ENCODE results near the gene PHF3.

PHF3 gene

GRCh38 chr6:63611560-63611959, 24.0 kb upstream of the PHF3 start:
- Histone ChIP-seq H3K9me3 (ENCODE audit: control insufficient read depth, low read length) (no peaks in the 10 kb centered on the region), H3K27ac (ENCODE audit: insufficient read depth, low read depth, low read length, poor library complexity, severe bottlenecking) (no peak overlapping the region), H3K4me3 (ENCODE audit: insufficient read depth, low read depth, low read length) (no peak overlapping the region), H3K4me1 (ENCODE audit: control insufficient read depth, insufficient read depth, low read length) (no peaks in the 10 kb centered on the region), H3K27me3 (ENCODE audit: control insufficient read depth, insufficient read depth, low read length, poor library complexity, severe bottlenecking) (no peaks in the 10 kb centered on the region), H3K36me3 (ENCODE audit: control insufficient read depth, insufficient read depth, low read length) (no peaks in the 10 kb centered on the region)
- no CpG with 5 or more reads among the region's 1 CpG for WGBS, 2 experiments

- no peak overlapping the region for H3K27ac ChIP-seq (ENCODE audit: insufficient read depth, low read depth, low read length, poor library complexity, severe bottlenecking)
- H3K36me3 ChIP-seq (ENCODE audit: control insufficient read depth, insufficient read depth, low read length) = no peaks in the 10 kb centered on the region
- WGBS, 2 experiments = 94 to 95% methylated on average over 1 of the region's 1 CpG
- H3K27me3 ChIP-seq (ENCODE audit: control insufficient read depth, insufficient read depth, low read length, poor library complexity, severe bottlenecking) = no peaks in the 10 kb centered on the region
- H3K9me3 ChIP-seq (ENCODE audit: control insufficient read depth, low read length) = no peaks in the 10 kb centered on the region
- no peaks in the 10 kb centered on the region for H3K4me1 ChIP-seq (ENCODE audit: control insufficient read depth, insufficient read depth, low read length)
- no peak overlapping the region for H3K4me3 ChIP-seq (ENCODE audit: insufficient read depth, low read depth, low read length)
These were observed 20.0 kb upstream of the PHF3 start for GRCh38 chr6:63615590-63615989.

- 83 to 93% methylated on average over 2 of the region's 2 CpGs for WGBS, 2 experiments
These were observed 11.5 kb upstream of the PHF3 start for GRCh38 chr6:63624091-63624490.

GRCh38 chr6:63630466-63630865, 5.1 kb upstream of the PHF3 start:
- Histone ChIP-seq H3K4me3 (ENCODE audit: insufficient read depth, low read depth, low read length) (no peak overlapping the region), H3K27me3 (ENCODE audit: control insufficient read depth, insufficient read depth, low read length, poor library complexity, severe bottlenecking) (peaks cover 55% of the 10 kb centered on the region), H3K27ac (ENCODE audit: insufficient read depth, low read depth, low read length, poor library complexity, severe bottlenecking) (no peak overlapping the region), H3K9me3 (ENCODE audit: control insufficient read depth, low read length) (no peaks in the 10 kb centered on the region), H3K36me3 (ENCODE audit: control insufficient read depth, insufficient read depth, low read length) (no peaks in the 10 kb centered on the region), H3K4me1 (ENCODE audit: control insufficient read depth, insufficient read depth, low read length) (peaks cover 10% of the 10 kb centered on the region)
- 73 to 88% methylated on average over 1 of the region's 1 CpG for WGBS, 2 experiments

More at GRCh38 chr6:63624091-63624490, 11.5 kb upstream of the PHF3 start:
- Histone ChIP-seq H3K9me3 (ENCODE audit: control insufficient read depth, low read length) (no peaks in the 10 kb centered on the region), H3K4me1 (ENCODE audit: control insufficient read depth, insufficient read depth, low read length) (no peaks in the 10 kb centered on the region), H3K27me3 (ENCODE audit: control insufficient read depth, insufficient read depth, low read length, poor library complexity, severe bottlenecking) (peaks cover 6% of the 10 kb centered on the region), H3K27ac (ENCODE audit: insufficient read depth, low read depth, low read length, poor library complexity, severe bottlenecking) (no peak overlapping the region), H3K4me3 (ENCODE audit: insufficient read depth, low read depth, low read length) (no peak overlapping the region), H3K36me3 (ENCODE audit: control insufficient read depth, insufficient read depth, low read length) (no peaks in the 10 kb centered on the region)

- H3K9me3 ChIP-seq (ENCODE audit: control insufficient read depth, low read length) = no peaks in the 10 kb centered on the region
- H3K36me3 ChIP-seq (ENCODE audit: control insufficient read depth, insufficient read depth, low read length) = no peaks in the 10 kb centered on the region
- 2 to 6% methylated on average over 2 of the region's 2 CpGs for WGBS, 2 experiments
- peak overlapping the region; percentile 92 for H3K4me3 ChIP-seq (ENCODE audit: insufficient read depth, low read depth, low read length)
- no peak overlapping the region for H3K27ac ChIP-seq (ENCODE audit: insufficient read depth, low read depth, low read length, poor library complexity, severe bottlenecking)
- H3K27me3 ChIP-seq (ENCODE audit: control insufficient read depth, insufficient read depth, low read length, poor library complexity, severe bottlenecking) = peaks cover 43% of the 10 kb centered on the region
- H3K4me1 ChIP-seq (ENCODE audit: control insufficient read depth, insufficient read depth, low read length) = peaks cover 14% of the 10 kb centered on the region
These were observed 972 bp upstream of the PHF3 start for GRCh38 chr6:63634630-63635029.

- Histone ChIP-seq H3K4me1 (ENCODE audit: control insufficient read depth, insufficient read depth, low read length) (peaks cover 14% of the 10 kb centered on the region), H3K27me3 (ENCODE audit: control insufficient read depth, insufficient read depth, low read length, poor library complexity, severe bottlenecking) (peaks cover 41% of the 10 kb centered on the region), H3K27ac (ENCODE audit: insufficient read depth, low read depth, low read length, poor library complexity, severe bottlenecking) (peak overlapping the region; percentile 47), H3K36me3 (ENCODE audit: control insufficient read depth, insufficient read depth, low read length) (no peaks in the 10 kb centered on the region), H3K4me3 (ENCODE audit: insufficient read depth, low read depth, low read length) (peak overlapping the region; percentile 92), H3K9me3 (ENCODE audit: control insufficient read depth, low read length) (no peaks in the 10 kb centered on the region)
- 2 to 7% methylated on average over 4 to 5 of the region's 5 CpGs for WGBS, 2 experiments
These were observed 401 bp upstream of the PHF3 start for GRCh38 chr6:63635215-63635587.

- peaks cover 27% of the 10 kb centered on the region for H3K27me3 ChIP-seq (ENCODE audit: control insufficient read depth, insufficient read depth, low read length, poor library complexity, severe bottlenecking)
- WGBS, 2 experiments = 0 to 1% methylated on average over 23 of the region's 23 CpGs
- H3K4me3 ChIP-seq (ENCODE audit: insufficient read depth, low read depth, low read length) = peak overlapping the region; percentile 92
- peaks cover 14% of the 10 kb centered on the region for H3K4me1 ChIP-seq (ENCODE audit: control insufficient read depth, insufficient read depth, low read length)
- no peaks in the 10 kb centered on the region for H3K36me3 ChIP-seq (ENCODE audit: control insufficient read depth, insufficient read depth, low read length)
- H3K27ac ChIP-seq (ENCODE audit: insufficient read depth, low read depth, low read length, poor library complexity, severe bottlenecking) = peak overlapping the region; percentile 96
- no peaks in the 10 kb centered on the region for H3K9me3 ChIP-seq (ENCODE audit: control insufficient read depth, low read length)
These were observed 968 bp downstream of the PHF3 start for GRCh38 chr6:63636518-63637021.

GRCh38 chr6:63637865-63638445, 2.4 kb downstream of the PHF3 start:
- no peaks in the 10 kb centered on the region for H3K36me3 ChIP-seq (ENCODE audit: control insufficient read depth, insufficient read depth, low read length)
- H3K9me3 ChIP-seq (ENCODE audit: control insufficient read depth, low read length) = no peaks in the 10 kb centered on the region
- 88% methylated on average over 2 of the region's 2 CpGs; no CpG with 5 or more reads in 1 of the 2 experiments for WGBS, 2 experiments
- H3K27me3 ChIP-seq (ENCODE audit: control insufficient read depth, insufficient read depth, low read length, poor library complexity, severe bottlenecking) = peaks cover 13% of the 10 kb centered on the region
- H3K27ac ChIP-seq (ENCODE audit: insufficient read depth, low read depth, low read length, poor library complexity, severe bottlenecking) = no peak overlapping the region
- peaks cover 14% of the 10 kb centered on the region for H3K4me1 ChIP-seq (ENCODE audit: control insufficient read depth, insufficient read depth, low read length)
- H3K4me3 ChIP-seq (ENCODE audit: insufficient read depth, low read depth, low read length) = no peak overlapping the region

- 100% methylated on average over 1 to 2 of the region's 2 CpGs for WGBS, 2 experiments
- Histone ChIP-seq H3K27me3 (ENCODE audit: control insufficient read depth, insufficient read depth, low read length, poor library complexity, severe bottlenecking) (no peaks in the 10 kb centered on the region), H3K27ac (ENCODE audit: insufficient read depth, low read depth, low read length, poor library complexity, severe bottlenecking) (no peak overlapping the region)
These were observed 4.5 kb downstream of the PHF3 start for GRCh38 chr6:63640062-63640461.

GRCh38 chr6:63643862-63644261, 8.3 kb downstream of the PHF3 start:
- Histone ChIP-seq H3K27ac (ENCODE audit: insufficient read depth, low read depth, low read length, poor library complexity, severe bottlenecking) (no peak overlapping the region), H3K9me3 (ENCODE audit: control insufficient read depth, low read length) (no peaks in the 10 kb centered on the region), H3K36me3 (ENCODE audit: control insufficient read depth, insufficient read depth, low read length) (no peaks in the 10 kb centered on the region), H3K4me1 (ENCODE audit: control insufficient read depth, insufficient read depth, low read length) (peaks cover 4% of the 10 kb centered on the region), H3K4me3 (ENCODE audit: insufficient read depth, low read depth, low read length) (no peak overlapping the region), H3K27me3 (ENCODE audit: control insufficient read depth, insufficient read depth, low read length, poor library complexity, severe bottlenecking) (no peaks in the 10 kb centered on the region)
- 57% methylated on average over 1 of the region's 1 CpG for WGBS, 2 experiments

More at GRCh38 chr6:63640062-63640461, 4.5 kb downstream of the PHF3 start:
- H3K4me1 ChIP-seq (ENCODE audit: control insufficient read depth, insufficient read depth, low read length) = peaks cover 11% of the 10 kb centered on the region
- H3K4me3 ChIP-seq (ENCODE audit: insufficient read depth, low read depth, low read length) = no peak overlapping the region
- no peaks in the 10 kb centered on the region for H3K36me3 ChIP-seq (ENCODE audit: control insufficient read depth, insufficient read depth, low read length)
- no peaks in the 10 kb centered on the region for H3K9me3 ChIP-seq (ENCODE audit: control insufficient read depth, low read length)

All from ectodermal cell (in vitro differentiated cells).